Left lung (tissue), 10 donors: Measurements from ENCODE around the gene FUZ. TPM values are rescaled to one million over a fixed set of nuclear protein-coding genes. Genes with fewer than 3 reads are reported as not detected.

ENCODE experiments used
- ATAC-seq: fragments of 200-7000 bp; cut with Tn5 transposase; one replicate; pipeline ENCODE4 v1.9.1; 2020; ENCODE audit warnings: moderate library complexity
- DNase-seq, 4 donors: peaks; one replicate each; pipeline ENCODE4 v3.0.0-alpha.2; 2013 to 2020
- H3K27ac ChIP-seq, 2 donors: fragments of 200-600 bp; sonication (generic) in 1 of 2; one replicate each; pipeline versions ENCODE4 v1.5.0 to v1.8.0; 2020 to 2021
- H3K27me3 ChIP-seq, 2 donors: fragments of 200-600 bp; sonication (generic) in 1 of 2; one replicate each; pipeline versions ENCODE4 v1.5.0 to v1.8.0; 2020 to 2021
- H3K36me3 ChIP-seq, 2 donors: fragments of 200-600 bp; sonication (generic) in 1 of 2; one replicate each; pipeline versions ENCODE4 v1.5.0 to v1.8.0; 2020 to 2021
- H3K4me1 ChIP-seq, 2 donors: fragments of 200-600 bp; one replicate each; pipeline ENCODE4 v1.8.0; 2021
- H3K4me3 ChIP-seq, 2 donors: fragments of 200-600 bp; sonication (generic) in 1 of 2; one replicate each; pipeline versions ENCODE4 v1.5.0 to v1.8.0; 2020 to 2021; ENCODE audit warnings: mild to moderate bottlenecking in 1 of 2
- H3K9me3 ChIP-seq, 2 donors: fragments of 200-600 bp; sonication (generic) in 1 of 2; one replicate each; pipeline versions ENCODE4 v1.5.0 to v1.8.0; 2020 to 2021
- intact Hi-C, 2 donors: fragments of 100-400 bp; cut with DNase I; formaldehyde crosslinking; loops; one replicate each; pipeline versions ENCODE4 v1.11.2 to v1.14.2; 2022
- polyA plus RNA-seq, 6 donors: library from polyadenylated mRNA; unstranded; fragments of 120-200 nt; gene quantifications; one replicate each; pipeline ENCODE4 v1.2.1, GENCODE V29; 2013; ENCODE audit not compliant: insufficient read length in 6 of 6
- total RNA-seq, 2 donors: library from RNA; stranded (reverse); fragmentation: NEBNext Ultra II Directional; extraction: Animal tissue kit (Norgen Biotek cat#: 25700); gene quantifications; one replicate each; pipeline ENCODE4 v1.2.1, GENCODE V29; 2021
- TF ChIP-seq, protein P1 (sequence below), 2 donors: fragments of 200-600 bp; sonication (generic) in 1 of 2; IDR thresholded peaks; one replicate each; pipeline versions ENCODE4 v1.5.0 to v1.8.0; 2021; ENCODE audit warnings: antibody characterized with exemption in 2 of 2
- donor health status: DM: no; HTN: yes; CAD: no.
- donor health status: DM: no; HTN: no; CAD: no.

FUZ gene
- total and polyA plus RNA-seq, 8 donors, result 15.3 to 31.7 (median 25.8) TPM

DNA sequence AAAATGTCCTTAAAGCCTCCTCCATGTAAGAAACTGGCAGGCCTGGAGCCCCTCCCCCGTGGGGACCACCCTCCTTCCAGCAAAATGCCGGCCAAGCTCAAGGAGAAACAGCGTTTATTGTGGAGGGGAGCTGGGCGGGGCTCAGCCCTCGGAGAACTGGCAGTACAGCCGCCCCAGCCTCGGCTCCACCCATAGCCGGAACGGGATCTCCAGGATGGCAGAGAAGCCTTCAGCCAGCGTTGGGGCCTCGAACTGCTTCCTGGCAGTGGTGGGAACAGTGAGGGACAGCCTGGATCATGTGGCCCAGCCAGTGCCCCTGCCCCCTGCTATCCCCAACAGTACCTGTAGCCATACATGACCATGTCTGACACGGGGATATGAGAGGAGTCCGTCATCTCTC is 48.0 kb upstream of the FUZ start:
- no peaks in the 10 kb centered on the region for H3K27me3 ChIP-seq
- TF ChIP-seq, protein P1, sequence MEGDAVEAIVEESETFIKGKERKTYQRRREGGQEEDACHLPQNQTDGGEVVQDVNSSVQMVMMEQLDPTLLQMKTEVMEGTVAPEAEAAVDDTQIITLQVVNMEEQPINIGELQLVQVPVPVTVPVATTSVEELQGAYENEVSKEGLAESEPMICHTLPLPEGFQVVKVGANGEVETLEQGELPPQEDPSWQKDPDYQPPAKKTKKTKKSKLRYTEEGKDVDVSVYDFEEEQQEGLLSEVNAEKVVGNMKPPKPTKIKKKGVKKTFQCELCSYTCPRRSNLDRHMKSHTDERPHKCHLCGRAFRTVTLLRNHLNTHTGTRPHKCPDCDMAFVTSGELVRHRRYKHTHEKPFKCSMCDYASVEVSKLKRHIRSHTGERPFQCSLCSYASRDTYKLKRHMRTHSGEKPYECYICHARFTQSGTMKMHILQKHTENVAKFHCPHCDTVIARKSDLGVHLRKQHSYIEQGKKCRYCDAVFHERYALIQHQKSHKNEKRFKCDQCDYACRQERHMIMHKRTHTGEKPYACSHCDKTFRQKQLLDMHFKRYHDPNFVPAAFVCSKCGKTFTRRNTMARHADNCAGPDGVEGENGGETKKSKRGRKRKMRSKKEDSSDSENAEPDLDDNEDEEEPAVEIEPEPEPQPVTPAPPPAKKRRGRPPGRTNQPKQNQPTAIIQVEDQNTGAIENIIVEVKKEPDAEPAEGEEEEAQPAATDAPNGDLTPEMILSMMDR (IDR thresholded peaks at IDR 0.05), result no peak
- no peak overlapping the region for H3K27ac ChIP-seq
- intact Hi-C loops, result no loop called here
- H3K4me3 ChIP-seq, result no peak overlapping the region
- peaks cover 11 to 16% of the 10 kb centered on the region in 2 donors for H3K4me1 ChIP-seq
- peak in 3 of 4 donors; percentile 42 to 82 (median 66) for DNase-seq
- peaks cover 0 to 89% of the 10 kb centered on the region in 2 donors for H3K36me3 ChIP-seq
- peak; percentile 42 for ATAC-seq
- H3K9me3 ChIP-seq, result no peaks in the 10 kb centered on the region

DNA sequence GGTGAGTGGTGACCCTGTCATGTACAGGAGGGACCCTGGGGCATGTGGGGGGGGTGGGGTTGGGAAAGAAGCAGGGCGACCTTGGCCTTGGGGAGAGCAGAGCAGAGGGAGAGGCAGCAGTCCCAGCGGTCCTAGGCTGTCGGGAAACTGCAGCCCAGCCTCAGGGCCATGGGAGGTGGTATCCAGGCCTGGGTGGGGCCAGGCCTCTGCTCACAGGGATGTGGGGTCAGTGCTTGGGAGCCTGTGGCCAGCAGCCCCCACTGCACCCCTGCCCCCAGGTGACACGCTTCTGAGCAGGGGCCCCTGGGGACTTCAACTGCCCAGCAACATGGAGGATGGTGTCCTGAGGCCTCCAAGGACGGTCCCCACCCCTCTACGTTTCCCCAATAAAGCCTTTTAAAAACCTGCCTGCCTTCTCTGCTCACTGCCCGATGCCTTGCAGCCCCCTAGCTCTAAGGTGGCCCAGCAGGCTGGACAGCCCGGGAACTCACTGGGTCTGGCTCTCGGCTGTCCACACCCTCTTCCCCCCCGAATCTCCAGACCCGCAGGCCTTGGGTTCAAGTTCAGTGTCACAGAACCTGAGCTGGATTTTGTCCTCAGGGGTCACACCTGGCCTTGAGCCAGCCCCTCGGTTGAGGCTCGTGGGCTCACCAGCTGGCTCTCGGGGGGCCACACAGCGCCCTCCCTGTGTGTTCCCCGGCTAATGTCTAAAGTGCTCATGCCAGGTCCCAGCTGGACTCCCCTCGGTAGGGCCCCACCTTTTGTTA is 47.4 kb upstream of the FUZ start:
- no peak overlapping the region for H3K27ac ChIP-seq
- TF ChIP-seq, protein P1 (IDR thresholded peaks at IDR 0.05), result no peak
- DNase-seq, result peak in 1 of 4 donors; percentile 51
- H3K27me3 ChIP-seq, result no peaks in the 10 kb centered on the region
- intact Hi-C loops, result no loop called here
- H3K4me1 ChIP-seq, result peaks cover 5 to 11% of the 10 kb centered on the region in 2 donors
- H3K36me3 ChIP-seq, result peaks cover 0 to 93% of the 10 kb centered on the region in 2 donors
- H3K4me3 ChIP-seq, result no peak overlapping the region
- ATAC-seq, result no peak
- no peaks in the 10 kb centered on the region for H3K9me3 ChIP-seq

DNA sequence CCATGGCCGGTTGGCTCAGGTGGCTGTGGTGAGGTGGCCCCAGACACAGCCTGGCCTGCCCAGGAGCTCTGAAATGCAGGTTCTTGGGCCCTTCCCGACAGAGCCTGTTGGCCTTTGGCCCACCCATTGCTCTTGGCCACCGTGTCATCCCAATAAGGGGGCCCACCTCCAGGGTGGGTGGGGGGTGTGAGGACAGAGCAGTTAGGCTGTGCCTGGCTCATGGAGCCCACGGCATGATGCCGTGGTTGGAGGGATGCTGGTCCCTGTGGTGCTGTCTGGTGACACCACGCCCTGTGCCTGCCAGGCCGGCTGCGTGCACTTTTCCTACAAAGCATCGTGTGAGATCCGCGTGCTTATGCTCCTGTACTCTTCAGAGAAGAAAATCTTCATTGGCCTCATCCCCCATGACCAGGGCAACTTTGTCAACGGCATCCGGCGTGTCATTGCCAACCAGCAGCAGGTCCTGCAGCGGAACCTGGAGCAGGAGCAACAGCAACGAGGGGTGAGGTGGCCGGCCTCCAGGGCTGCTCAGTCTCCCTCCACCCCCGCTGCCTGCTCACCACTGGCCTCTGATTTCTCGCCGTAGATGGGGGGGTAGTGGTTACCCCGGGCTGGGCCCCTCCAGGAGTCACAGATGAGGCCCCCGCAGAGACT is 46.7 kb upstream of the FUZ start:
- H3K27ac ChIP-seq, result no peak overlapping the region
- no peaks in the 10 kb centered on the region for H3K27me3 ChIP-seq
- TF ChIP-seq, protein P1 (IDR thresholded peaks at IDR 0.05), result no peak
- intact Hi-C loops, result no loop called here
- H3K36me3 ChIP-seq, result peaks cover 0 to 98% of the 10 kb centered on the region in 2 donors
- peaks cover 4 to 5% of the 10 kb centered on the region in 2 donors for H3K4me1 ChIP-seq
- H3K4me3 ChIP-seq, result no peak overlapping the region
- H3K9me3 ChIP-seq, result no peaks in the 10 kb centered on the region
- DNase-seq (peak in 2 of 4 donors; percentile 33 to 75), ATAC-seq (no peak)

DNA sequence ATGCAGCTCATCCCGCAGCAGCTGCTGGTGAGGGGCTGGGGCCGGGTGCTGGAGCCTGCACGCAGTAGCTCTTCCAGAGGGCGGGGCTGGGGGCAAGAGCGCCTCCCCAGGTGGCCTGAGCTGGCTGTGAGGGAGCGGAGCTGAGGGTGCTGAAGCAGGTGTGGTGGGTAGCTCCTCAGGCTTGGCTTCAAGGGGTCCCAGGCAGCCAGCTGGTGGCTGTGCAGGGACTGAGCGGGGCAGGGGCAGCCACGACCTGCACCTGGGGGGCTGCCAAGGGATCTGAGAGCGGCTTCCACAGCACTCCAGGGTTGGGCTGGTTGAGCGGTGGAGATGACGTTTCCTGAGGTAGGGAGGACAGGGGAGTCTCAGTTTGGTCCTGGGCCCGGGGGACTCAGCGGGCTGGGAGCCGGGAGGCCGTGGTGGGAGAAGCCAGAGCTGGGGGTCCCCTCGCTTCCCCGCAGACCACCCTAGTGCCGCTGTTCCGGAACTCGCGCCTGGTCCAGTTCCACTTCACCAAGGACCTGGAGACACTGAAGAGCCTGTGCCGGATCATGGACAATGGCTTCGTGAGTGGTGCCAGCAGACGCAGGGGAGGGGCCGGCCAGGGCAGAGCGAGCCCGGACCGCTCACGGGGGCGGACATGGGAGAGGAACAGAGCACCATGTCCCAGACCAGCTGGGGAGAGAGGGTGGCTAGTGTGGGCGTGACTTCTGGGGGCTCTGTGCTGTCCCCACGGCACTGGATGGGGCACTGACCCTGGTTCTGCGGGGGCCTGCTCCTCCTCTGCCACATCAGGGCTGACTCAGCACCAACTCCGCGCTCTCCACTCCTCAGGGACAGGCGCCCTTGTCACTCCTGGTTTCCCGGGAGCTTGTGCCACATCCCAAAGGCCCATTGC is 45.2 kb upstream of the FUZ start:
- intact Hi-C loops, result no loop called here
- Histone ChIP-seq H3K27me3 (no peaks in the 10 kb centered on the region), H3K9me3 (no peaks in the 10 kb centered on the region), H3K36me3 (peaks cover 0 to 91% of the 10 kb centered on the region in 2 donors), H3K4me1 (peaks cover 5 to 8% of the 10 kb centered on the region in 2 donors), H3K4me3 (no peak overlapping the region), H3K27ac (no peak overlapping the region)
- TF ChIP-seq, protein P1 (IDR thresholded peaks at IDR 0.05), result no peak
- ATAC-seq (no peak), DNase-seq (peak in 2 of 4 donors; percentile 33 to 70)

DNA sequence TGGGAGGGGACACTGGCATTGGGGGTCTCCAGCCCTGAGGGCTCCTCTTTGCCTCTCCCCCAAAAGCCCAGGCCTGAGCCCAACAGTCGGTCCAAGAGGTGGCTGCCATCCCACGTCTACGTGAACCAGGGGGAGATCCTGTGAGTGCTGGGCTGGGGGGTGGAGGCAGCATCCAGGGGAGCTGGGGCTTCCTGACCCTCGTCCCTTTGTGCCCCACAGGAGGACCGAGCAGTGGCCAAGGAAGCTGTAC is 44.7 kb upstream of the FUZ start:
- ATAC-seq, result no peak
- intact Hi-C loops, result no loop called here
- peaks cover 9 to 14% of the 10 kb centered on the region in 2 donors for H3K4me1 ChIP-seq

More for the DNA sequence above, 44.7 kb upstream of the FUZ start:
- Histone ChIP-seq H3K9me3 (no peaks in the 10 kb centered on the region), H3K36me3 (peaks cover 0 to 85% of the 10 kb centered on the region in 2 donors), H3K27ac (no peak overlapping the region), H3K4me3 (no peak overlapping the region), H3K27me3 (no peaks in the 10 kb centered on the region)
- peak in 1 of 4 donors; percentile 39 for DNase-seq
- TF ChIP-seq, protein P1 (IDR thresholded peaks at IDR 0.05), result no peak
